SK-N-SH (cell line): ENCODE results near the gene CC2D2A. TPM values are rescaled to one million over a fixed set of nuclear protein-coding genes. Genes with fewer than 3 reads are reported as not detected.

Source experiments
- CTCF ChIA-PET: fragments of 300-600, 350-600 bp; formaldehyde crosslinking; extraction: SDS; loops from one replicate; lab custom pipeline; 2021; lab: Yijun Ruan, JAX
- POLR2A ChIA-PET: fragments of 350-600 bp; sonication (Branson Sonifier 250); formaldehyde crosslinking; extraction: SDS; loops from one replicate; lab custom pipeline; 2020; ENCODE audit warnings: antibody characterized with exemption, inconsistent platforms; lab: Yijun Ruan, JAX
- DNase-seq: peaks from one replicate; pipeline ENCODE4 v3.0.0; 2012
- H2AFZ ChIP-seq: fragments of 200-600 bp; sonication (generic); 2 replicates; pipeline ENCODE4 v1.8.1; 2016; ENCODE audit warnings: antibody characterized with exemption, mild to moderate bottlenecking, low read depth
- H3F3A ChIP-seq: fragments of 200-600 bp; sonication (generic); replicated peaks from 2 replicates; pipeline ENCODE3; 2016; ENCODE audit warnings: antibody characterized with exemption, mild to moderate bottlenecking; ENCODE audit not compliant: insufficient read depth
- H3K27ac ChIP-seq, 2 experiments: fragments of 200-500 bp in 1 of 2; fragments of 200-600 bp in 1 of 2; sonication (Bioruptor generic) in 1 of 2; sonication (generic), shearing (Covaris generic) in 1 of 2; 2 replicates each; pipeline versions ENCODE4 v1.5.1 to v1.6.1; 2014 to 2016; ENCODE audit warnings: low read depth in 2 of 2, inconsistent platforms in 1 of 2, low read length in 1 of 2, mild to moderate bottlenecking in 1 of 2, mixed read lengths in 1 of 2
- H3K27me3 ChIP-seq: fragments of 200-600 bp; sonication (generic), shearing (Covaris generic); 2 replicates; pipeline ENCODE4 v1.6.1; 2016; ENCODE audit warnings: mixed run types; ENCODE audit not compliant: insufficient read depth
- H3K36me3 ChIP-seq, 2 experiments: fragments of 200-500 bp in 1 of 2; fragments of 200-600 bp in 1 of 2; sonication (Bioruptor generic) in 1 of 2; sonication (generic) in 1 of 2; replicated peaks in 1 of 2; 2 replicates each; pipeline versions ENCODE3 to v1.5.1; 2014 to 2016; ENCODE audit warnings: low read length in 1 of 2, mild to moderate bottlenecking in 1 of 2; ENCODE audit not compliant: insufficient read depth in 2 of 2, control insufficient read depth in 1 of 2
- H3K4me1 ChIP-seq, 2 experiments: fragments of 200-500 bp in 1 of 2; fragments of 200-600 bp in 1 of 2; sonication (Bioruptor generic) in 1 of 2; sonication (generic), shearing (Covaris generic) in 1 of 2; 2 replicates each; pipeline versions ENCODE4 v1.5.1 to v1.6.1; 2014 to 2016; ENCODE audit warnings: low read depth in 1 of 2, low read length in 1 of 2, mixed run types in 1 of 2; ENCODE audit not compliant: insufficient read depth in 2 of 2, control insufficient read depth in 1 of 2
- H3K4me2 ChIP-seq: fragments of 200-600 bp; sonication (generic), shearing (Covaris generic); 2 replicates; pipeline ENCODE4 v1.6.1; 2017; ENCODE audit warnings: mixed run types
- H3K4me3 ChIP-seq, 2 experiments: fragments of 200-500 bp in 1 of 2; fragments of 200-600 bp in 1 of 2; sonication (Bioruptor generic) in 1 of 2; sonication (generic), shearing (Covaris generic) in 1 of 2; 2 replicates each; pipeline versions ENCODE4 v1.5.1 to v1.8.1; 2014 to 2016; ENCODE audit warnings: low read depth in 2 of 2, inconsistent platforms in 1 of 2, low read length in 1 of 2, mild to moderate bottlenecking in 1 of 2, mixed read lengths in 1 of 2, moderate library complexity in 1 of 2
- H3K79me2 ChIP-seq: fragments of 200-600 bp; sonication (generic); 2 replicates; pipeline ENCODE4 v1.8.1; 2017; ENCODE audit warnings: mild to moderate bottlenecking; ENCODE audit not compliant: insufficient read depth
- H3K9ac ChIP-seq: fragments of 200-600 bp; sonication (generic); 2 replicates; pipeline ENCODE4 v1.6.1; 2017; ENCODE audit warnings: mixed run types
- H3K9me2 ChIP-seq: fragments of 200-600 bp; sonication (generic); 2 replicates; pipeline ENCODE4 v1.6.1; 2017; ENCODE audit warnings: mixed run types
- H3K9me3 ChIP-seq: fragments of 200-600 bp; sonication (generic); 2 replicates; pipeline ENCODE4 v1.6.1; 2017; ENCODE audit warnings: mixed run types, mild to moderate bottlenecking, moderate library complexity
- H4K20me1 ChIP-seq: fragments of 200-600 bp; sonication (generic); 2 replicates; pipeline ENCODE4 v1.6.1; 2017; ENCODE audit warnings: mild to moderate bottlenecking, mixed run types; ENCODE audit not compliant: insufficient read depth
- CHD2 ChIP-seq: fragments of 150-350 bp; IDR thresholded peaks from 2 replicates; pipeline ENCODE4 v1.6.1; 2018; ENCODE audit warnings: low read length; ENCODE audit not compliant: partially characterized antibody
- ELF1 ChIP-seq: IDR thresholded peaks from 2 replicates; pipeline ENCODE4 v1.4.0; 2012
- EZH2phosphoT487 ChIP-seq: fragments of 200-600 bp; sonication (generic); IDR thresholded peaks from 2 replicates; pipeline ENCODE4 v1.6.1; 2017; ENCODE audit warnings: low read depth, mixed run types, mild to moderate bottlenecking, antibody characterized with exemption, moderate library complexity, borderline replicate concordance
- FOXJ3 ChIP-seq: sonication (generic); formaldehyde crosslinking; IDR thresholded peaks from 2 replicates; pipeline ENCODE4 v1.5.1; 2020; ENCODE audit warnings: mild to moderate bottlenecking, missing genetic modification reagents
- GATA2 ChIP-seq: sonication (generic); formaldehyde crosslinking; IDR thresholded peaks from 2 replicates; pipeline ENCODE4 v1.5.0; 2020; ENCODE audit warnings: mild to moderate bottlenecking, missing genetic modification reagents
- IRF3 ChIP-seq: fragments of 150-350 bp; IDR thresholded peaks from 2 replicates; pipeline ENCODE4 v1.6.1; 2016; ENCODE audit warnings: mild to moderate bottlenecking, low read depth, low read length
- JUND ChIP-seq: IDR thresholded peaks from 2 replicates; pipeline ENCODE4 v1.4.0; 2012
- MAX ChIP-seq: IDR thresholded peaks from 2 replicates; pipeline ENCODE4 v1.4.0; 2012; ENCODE audit warnings: low read depth
- MEF2A ChIP-seq: IDR thresholded peaks from 2 replicates; pipeline ENCODE4 v1.4.0; 2012; ENCODE audit warnings: low read depth, borderline replicate concordance
- MXI1 ChIP-seq: IDR thresholded peaks from 2 replicates; pipeline ENCODE4 v1.6.1; 2012; ENCODE audit warnings: mild to moderate bottlenecking, low read depth, low read length, improper control_type of control experiment
- NFIC ChIP-seq: IDR thresholded peaks from 2 replicates; pipeline ENCODE4 v1.4.0; 2012; ENCODE audit warnings: borderline replicate concordance
- NRF1 ChIP-seq: IDR thresholded peaks from 2 replicates; pipeline ENCODE4 v1.6.1; 2012; ENCODE audit warnings: low read depth, mild to moderate bottlenecking, low read length
- PBX3 ChIP-seq: IDR thresholded peaks from 2 replicates; pipeline ENCODE4; 2012
- POLR2AphosphoS5 ChIP-seq: IDR thresholded peaks from 2 replicates; pipeline ENCODE4 v1.6.1; 2012; ENCODE audit warnings: low read depth, low read length
- RCOR1 ChIP-seq: fragments of 150-350 bp; IDR thresholded peaks from 2 replicates; pipeline ENCODE4 v1.6.1; 2017; ENCODE audit warnings: antibody characterized with exemption, low read length
- REST ChIP-seq: IDR thresholded peaks from 2 replicates; pipeline ENCODE4 v1.6.1; 2012; ENCODE audit warnings: mild to moderate bottlenecking, low read depth, low read length, moderate library complexity
- RFX5 ChIP-seq: IDR thresholded peaks from 2 replicates; pipeline ENCODE4 v1.6.1; 2012; ENCODE audit warnings: mild to moderate bottlenecking, improper control_type of control experiment, low read length
- SIN3A ChIP-seq: IDR thresholded peaks from 2 replicates; pipeline ENCODE4 v1.6.1; 2012; ENCODE audit warnings: low read depth, mild to moderate bottlenecking, low read length, moderate library complexity, borderline replicate concordance
- TEAD4 ChIP-seq: IDR thresholded peaks from 2 replicates; pipeline ENCODE4 v1.4.0; 2012; ENCODE audit warnings: mild to moderate bottlenecking, borderline replicate concordance; ENCODE audit not compliant: insufficient read depth
- USF1 ChIP-seq: IDR thresholded peaks from 2 replicates; pipeline ENCODE4 v1.4.0; 2012; ENCODE audit warnings: low read depth, borderline replicate concordance
- WGBS: methylation state at CpG from one replicate; pipeline ENCODE4 v1.1.6; 2017; ENCODE audit warnings: low lambda C conversion rate; 5-methylcytosine and 5-hydroxymethylcytosine counted together
- polyA plus RNA-seq, 3 experiments: library from polyadenylated mRNA; depleted of rRNA; stranded (reverse); fragments of >200 nt; gene quantifications; 2 replicates each; pipeline ENCODE4 v1.2.3, GENCODE V29; 2012

CC2D2A gene
- polyA plus RNA-seq, 1 of the 3 experiments (the other 2 are of a cell fraction) = 17.8 TPM

GRCh38 chr4:15420642-15421041 lies 49.0 kb upstream of the CC2D2A start:
- H3K36me3 ChIP-seq = no peaks in the 10 kb centered on the region
- H3K27ac ChIP-seq = no peak overlapping the region
- TF ChIP-seq GATA2 = no peak
- TF ChIP-seq ELF1 = no peak
- no peak for TF ChIP-seq PBX3
- no peak for TF ChIP-seq POLR2AphosphoS5
- TF ChIP-seq USF1 = no peak
- no peak for TF ChIP-seq FOXJ3 (CRISPR knock-in tag)
- no peak for TF ChIP-seq RCOR1
- no peak for TF ChIP-seq NRF1
- no peak for TF ChIP-seq TEAD4
- TF ChIP-seq MXI1 = no peak
- no peak for TF ChIP-seq RFX5
- TF ChIP-seq NFIC = no peak
- no peak for TF ChIP-seq JUND
- WGBS = 69% methylated on average over 2 of the region's 2 CpGs
- H3K9me2 ChIP-seq = no peaks in the 10 kb centered on the region
- DNase-seq = no peak
- H3K27me3 ChIP-seq = no peaks in the 10 kb centered on the region
- no peaks in the 10 kb centered on the region for H3K9me3 ChIP-seq
- H3K4me3 ChIP-seq = no peak overlapping the region
- ChIA-PET POLR2A (no interaction called here), CTCF (interaction anchor here (1.1 kb wide), 1 partner anchor 189 kb away, joined by 3 read pairs; no protein-coding TSS in a partner anchor)
- H3K4me2 ChIP-seq = no peak overlapping the region
- no peaks in the 10 kb centered on the region for H3K4me1 ChIP-seq
- H4K20me1 ChIP-seq = no peaks in the 10 kb centered on the region
- H2AFZ ChIP-seq = no peak overlapping the region
- no peaks in the 10 kb centered on the region for H3K79me2 ChIP-seq
- H3K9ac ChIP-seq = no peak overlapping the region
- H3F3A ChIP-seq = no peaks in the 10 kb centered on the region

- H3F3A ChIP-seq = no peaks in the 10 kb centered on the region
- no peaks in the 10 kb centered on the region for H3K9me2 ChIP-seq
- no peak overlapping the region for H3K4me3 ChIP-seq
- H3K4me1 ChIP-seq = no peaks in the 10 kb centered on the region
- H3K27me3 ChIP-seq = no peaks in the 10 kb centered on the region
- H3K36me3 ChIP-seq = no peaks in the 10 kb centered on the region
- H3K9me3 ChIP-seq = no peaks in the 10 kb centered on the region
- H4K20me1 ChIP-seq = no peaks in the 10 kb centered on the region
- no peak for DNase-seq
- H3K9ac ChIP-seq = no peak overlapping the region
- H3K4me2 ChIP-seq = no peak overlapping the region
- 88% methylated on average over 5 of the region's 5 CpGs for WGBS
- CTCF ChIA-PET = interaction anchor here (1.2 kb wide), 1 partner anchor 46 kb away, joined by 3 read pairs; no protein-coding TSS in a partner anchor
- POLR2A ChIA-PET = no interaction called here
- no peaks in the 10 kb centered on the region for H3K79me2 ChIP-seq
- H2AFZ ChIP-seq = no peak overlapping the region
- no peak for TF ChIP-seq SIN3A
- no peak for TF ChIP-seq MAX
- TF ChIP-seq IRF3 = no peak
- TF ChIP-seq GATA2 = no peak
- TF ChIP-seq MXI1 = no peak
- TF ChIP-seq REST = no peak
- TF ChIP-seq MEF2A = no peak
- no peak for TF ChIP-seq FOXJ3 (CRISPR knock-in tag)
- TF ChIP-seq CHD2 = no peak
- TF ChIP-seq EZH2phosphoT487 = no peak
- TF ChIP-seq, all 33 proteins: peak for 0
- no peak overlapping the region for H3K27ac ChIP-seq
These were observed 46.4 kb upstream of the CC2D2A start for GRCh38 chr4:15423285-15423711.
